WTC11 (cell line): Measurements from ENCODE around the gene QSOX2. TPM values are rescaled to one million over a fixed set of nuclear protein-coding genes. Genes with fewer than 3 reads are reported as not detected.

Experiments used
- ATAC-seq: fragments of 200-7000 bp; cut with Tn5 transposase; 2 replicates; pipeline ENCODE4 v1.10.0; 2021; ENCODE audit warnings: mild to moderate bottlenecking, moderate library complexity
- CTCF ChIA-PET: fragments of 300-600 bp; sonication (Branson Sonifier 250); formaldehyde crosslinking; loops from one replicate; lab custom pipeline; 2021; ENCODE audit warnings: antibody characterized with exemption; lab: Charles Lee
- POLR2A ChIA-PET: fragments of 350-600 bp; sonication (Branson Sonifier 250); formaldehyde crosslinking; loops from one replicate; lab custom pipeline; 2021; ENCODE audit warnings: antibody characterized with exemption; lab: Charles Lee
- DNase-seq: peaks from one replicate; pipeline ENCODE4 v3.0.0; 2021; ENCODE audit warnings: low spot score
- H3K27ac Mint-ChIP-seq: 2 replicates; pipeline ENCODE4 v1.8.0; 2021; ENCODE audit warnings: mixed read lengths
- H3K27me3 Mint-ChIP-seq: 2 replicates; pipeline ENCODE4 v1.8.0; 2021; ENCODE audit warnings: low read depth, mild to moderate bottlenecking, moderate library complexity, mixed read lengths
- H3K36me3 Mint-ChIP-seq: 2 replicates; pipeline ENCODE4 v1.8.0; 2021; ENCODE audit warnings: mixed read lengths
- H3K4me1 Mint-ChIP-seq: 2 replicates; pipeline ENCODE4 v1.8.0; 2022; ENCODE audit warnings: mixed read lengths
- H3K4me3 Mint-ChIP-seq: 2 replicates; pipeline ENCODE4 v1.8.0; 2021; ENCODE audit warnings: mild to moderate bottlenecking, moderate library complexity, mixed read lengths
- H3K9me3 Mint-ChIP-seq: 2 replicates; pipeline ENCODE4 v1.8.0; 2021; ENCODE audit warnings: mixed read lengths
- CREB1 ChIP-seq: sonication (generic); formaldehyde crosslinking; IDR thresholded peaks from 2 replicates; pipeline ENCODE4 v1.8.0; 2023; ENCODE audit warnings: mild to moderate bottlenecking, missing genetic modification reagents
- GABPB1 ChIP-seq: sonication (generic); formaldehyde crosslinking; IDR thresholded peaks from 2 replicates; pipeline ENCODE4 v1.8.1; 2023; ENCODE audit warnings: mild to moderate bottlenecking, missing genetic modification reagents
- JUN ChIP-seq: sonication (generic); formaldehyde crosslinking; IDR thresholded peaks from 2 replicates; pipeline ENCODE4 v1.8.0; 2023; ENCODE audit warnings: mild to moderate bottlenecking, missing genetic modification reagents
- NFATC4 ChIP-seq: fragments of 250-450 bp; sonication (Bioruptor Pico); IDR thresholded peaks from 2 replicates; pipeline ENCODE4 v1.9.0; 2021; ENCODE audit warnings: mild to moderate bottlenecking
- NFE2L1 ChIP-seq: sonication (generic); formaldehyde crosslinking; IDR thresholded peaks from 2 replicates; pipeline ENCODE4 v1.8.1; 2023; ENCODE audit warnings: missing genetic modification reagents
- NFYB ChIP-seq: sonication (generic); formaldehyde crosslinking; conservative IDR thresholded peaks from 2 replicates; pipeline ENCODE4 v1.8.0; 2022; ENCODE audit warnings: low read depth, missing genetic modification reagents
- NR1H2 ChIP-seq: sonication (generic); formaldehyde crosslinking; IDR thresholded peaks from 2 replicates; pipeline ENCODE4 v1.9.0; 2021; ENCODE audit warnings: mild to moderate bottlenecking, moderate library complexity, missing genetic modification reagents
- SOX15 ChIP-seq: fragments of 250-450 bp; sonication (Bioruptor Pico); IDR thresholded peaks from 2 replicates; pipeline ENCODE4 v1.9.0; 2021; ENCODE audit warnings: mild to moderate bottlenecking
- TEAD1 ChIP-seq: sonication (generic); formaldehyde crosslinking; IDR thresholded peaks from 2 replicates; pipeline ENCODE4 v1.8.0; 2022; ENCODE audit warnings: mild to moderate bottlenecking, missing genetic modification reagents
- TP53 ChIP-seq: sonication (generic); formaldehyde crosslinking; IDR thresholded peaks from 2 replicates; pipeline ENCODE4 v1.8.1; 2023; ENCODE audit warnings: mild to moderate bottlenecking, missing genetic modification reagents
- ZNF219 ChIP-seq: sonication (generic); formaldehyde crosslinking; IDR thresholded peaks from 2 replicates; pipeline ENCODE4 v1.8.0; 2023; ENCODE audit warnings: missing genetic modification reagents, mild to moderate bottlenecking, borderline replicate concordance
- total RNA-seq: library from RNA; stranded (reverse); gene quantifications from 3 replicates; pipeline ENCODE4 v1.2.3, GENCODE V29; 2021
- TF ChIP-seq, protein P1 (sequence below): sonication (generic); formaldehyde crosslinking; IDR thresholded peaks from 2 replicates; pipeline ENCODE4 v1.8.0; 2022; ENCODE audit warnings: mild to moderate bottlenecking, missing genetic modification reagents
- TF ChIP-seq, protein P2 (sequence below): sonication (generic); formaldehyde crosslinking; IDR thresholded peaks from 2 replicates; pipeline ENCODE4 v1.8.0; 2022; ENCODE audit warnings: mild to moderate bottlenecking, missing genetic modification reagents
- TF ChIP-seq, protein P3 (sequence below): sonication (generic); formaldehyde crosslinking; IDR thresholded peaks from 2 replicates; pipeline ENCODE4 v1.8.1; 2023; ENCODE audit warnings: mild to moderate bottlenecking, missing genetic modification reagents, moderate library complexity
- TF ChIP-seq, protein P4 (sequence below): sonication (generic); formaldehyde crosslinking; IDR thresholded peaks from 2 replicates; pipeline ENCODE4 v1.8.0; 2023; ENCODE audit warnings: missing genetic modification reagents, mild to moderate bottlenecking, borderline replicate concordance
- TF ChIP-seq, protein P5 (sequence below): fragments of 250-450 bp; sonication (Bioruptor Pico); IDR thresholded peaks from 2 replicates; pipeline ENCODE4 v1.9.0; 2021; ENCODE audit warnings: mild to moderate bottlenecking
- TF ChIP-seq, protein P6 (sequence below): sonication (generic); formaldehyde crosslinking; IDR thresholded peaks from 2 replicates; pipeline ENCODE4 v1.8.0; 2022; ENCODE audit warnings: missing genetic modification reagents
- TF ChIP-seq, protein P7 (sequence below): sonication (generic); formaldehyde crosslinking; IDR thresholded peaks from 2 replicates; pipeline ENCODE4 v1.8.1; 2023; ENCODE audit warnings: mild to moderate bottlenecking, moderate library complexity, missing genetic modification reagents

QSOX2 gene
- total RNA-seq, 1 experiment from 2014 or later = 33.2 TPM

DNA sequence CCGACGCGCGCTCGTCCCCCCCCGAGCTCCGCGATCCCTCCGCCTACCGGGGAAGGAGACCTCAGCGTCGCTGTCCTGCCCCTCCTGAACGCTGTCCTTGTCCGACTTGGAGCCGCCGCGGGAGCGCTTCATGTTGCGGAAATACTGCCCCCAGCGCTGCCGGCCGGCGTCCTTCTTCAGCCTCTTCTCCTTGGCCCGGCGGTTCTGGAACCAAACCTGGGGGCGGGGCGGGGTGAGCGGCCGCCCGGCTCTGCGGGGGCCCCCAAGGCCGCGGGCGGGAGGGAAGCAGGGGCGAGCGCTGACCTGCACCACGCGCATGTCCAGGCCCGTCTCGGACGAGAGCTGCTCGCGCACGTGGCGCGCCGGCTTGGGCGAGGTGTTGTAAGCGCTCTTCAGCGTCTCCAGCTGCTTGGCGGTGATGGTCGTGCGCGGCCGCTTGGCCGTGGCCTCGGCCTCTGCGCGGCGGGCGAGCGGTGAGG, 47.0 kb downstream of the QSOX2 start:
- no peaks in the 10 kb centered on the region for H3K36me3 Mint-ChIP-seq
- no peak overlapping the region for H3K27ac Mint-ChIP-seq
- H3K4me1 Mint-ChIP-seq = peaks cover 22% of the 10 kb centered on the region
- CTCF ChIA-PET = interaction anchor here (0.6 to 1.2 kb wide), 3 partner anchors 9 to 66 kb away, joined by 3 to 7 read pairs (median 4); no protein-coding TSS in a partner anchor
- H3K27me3 Mint-ChIP-seq = peaks cover 96% of the 10 kb centered on the region
- no peak for ATAC-seq
- peak overlapping the region; percentile 40 for H3K4me3 Mint-ChIP-seq
- POLR2A ChIA-PET = no interaction called here
- 0 out of 2 replicates have a peak, but pooled peaks have one; percentile 17 for TF ChIP-seq NFE2L1
- TF ChIP-seq, protein P1, sequence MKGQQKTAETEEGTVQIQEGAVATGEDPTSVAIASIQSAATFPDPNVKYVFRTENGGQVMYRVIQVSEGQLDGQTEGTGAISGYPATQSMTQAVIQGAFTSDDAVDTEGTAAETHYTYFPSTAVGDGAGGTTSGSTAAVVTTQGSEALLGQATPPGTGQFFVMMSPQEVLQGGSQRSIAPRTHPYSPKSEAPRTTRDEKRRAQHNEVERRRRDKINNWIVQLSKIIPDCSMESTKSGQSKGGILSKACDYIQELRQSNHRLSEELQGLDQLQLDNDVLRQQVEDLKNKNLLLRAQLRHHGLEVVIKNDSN (CRISPR knock-in tag) = no peak; the same call in 1 of the 2 replicates
- TF ChIP-seq, protein P2, sequence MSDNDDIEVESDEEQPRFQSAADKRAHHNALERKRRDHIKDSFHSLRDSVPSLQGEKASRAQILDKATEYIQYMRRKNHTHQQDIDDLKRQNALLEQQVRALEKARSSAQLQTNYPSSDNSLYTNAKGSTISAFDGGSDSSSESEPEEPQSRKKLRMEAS = peak; percentile 69; the same call in 1 of the 2 replicates
- TF ChIP-seq TEAD1 (CRISPR knock-in tag) = peak; percentile 30; the same call in 1 of the 2 replicates
- TF ChIP-seq, protein P3, sequence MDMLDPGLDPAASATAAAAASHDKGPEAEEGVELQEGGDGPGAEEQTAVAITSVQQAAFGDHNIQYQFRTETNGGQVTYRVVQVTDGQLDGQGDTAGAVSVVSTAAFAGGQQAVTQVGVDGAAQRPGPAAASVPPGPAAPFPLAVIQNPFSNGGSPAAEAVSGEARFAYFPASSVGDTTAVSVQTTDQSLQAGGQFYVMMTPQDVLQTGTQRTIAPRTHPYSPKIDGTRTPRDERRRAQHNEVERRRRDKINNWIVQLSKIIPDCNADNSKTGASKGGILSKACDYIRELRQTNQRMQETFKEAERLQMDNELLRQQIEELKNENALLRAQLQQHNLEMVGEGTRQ (CRISPR knock-in tag) = peak; percentile 39; the same call in 1 of the 2 replicates
- 0 out of 2 replicates have a peak, but pooled peaks have one; percentile 40 for TF ChIP-seq JUN (CRISPR knock-in tag)
- TF ChIP-seq TP53 (CRISPR knock-in tag) = 0 out of 2 replicates have a peak, but pooled peaks have one; percentile 28
- TF ChIP-seq, protein P4, sequence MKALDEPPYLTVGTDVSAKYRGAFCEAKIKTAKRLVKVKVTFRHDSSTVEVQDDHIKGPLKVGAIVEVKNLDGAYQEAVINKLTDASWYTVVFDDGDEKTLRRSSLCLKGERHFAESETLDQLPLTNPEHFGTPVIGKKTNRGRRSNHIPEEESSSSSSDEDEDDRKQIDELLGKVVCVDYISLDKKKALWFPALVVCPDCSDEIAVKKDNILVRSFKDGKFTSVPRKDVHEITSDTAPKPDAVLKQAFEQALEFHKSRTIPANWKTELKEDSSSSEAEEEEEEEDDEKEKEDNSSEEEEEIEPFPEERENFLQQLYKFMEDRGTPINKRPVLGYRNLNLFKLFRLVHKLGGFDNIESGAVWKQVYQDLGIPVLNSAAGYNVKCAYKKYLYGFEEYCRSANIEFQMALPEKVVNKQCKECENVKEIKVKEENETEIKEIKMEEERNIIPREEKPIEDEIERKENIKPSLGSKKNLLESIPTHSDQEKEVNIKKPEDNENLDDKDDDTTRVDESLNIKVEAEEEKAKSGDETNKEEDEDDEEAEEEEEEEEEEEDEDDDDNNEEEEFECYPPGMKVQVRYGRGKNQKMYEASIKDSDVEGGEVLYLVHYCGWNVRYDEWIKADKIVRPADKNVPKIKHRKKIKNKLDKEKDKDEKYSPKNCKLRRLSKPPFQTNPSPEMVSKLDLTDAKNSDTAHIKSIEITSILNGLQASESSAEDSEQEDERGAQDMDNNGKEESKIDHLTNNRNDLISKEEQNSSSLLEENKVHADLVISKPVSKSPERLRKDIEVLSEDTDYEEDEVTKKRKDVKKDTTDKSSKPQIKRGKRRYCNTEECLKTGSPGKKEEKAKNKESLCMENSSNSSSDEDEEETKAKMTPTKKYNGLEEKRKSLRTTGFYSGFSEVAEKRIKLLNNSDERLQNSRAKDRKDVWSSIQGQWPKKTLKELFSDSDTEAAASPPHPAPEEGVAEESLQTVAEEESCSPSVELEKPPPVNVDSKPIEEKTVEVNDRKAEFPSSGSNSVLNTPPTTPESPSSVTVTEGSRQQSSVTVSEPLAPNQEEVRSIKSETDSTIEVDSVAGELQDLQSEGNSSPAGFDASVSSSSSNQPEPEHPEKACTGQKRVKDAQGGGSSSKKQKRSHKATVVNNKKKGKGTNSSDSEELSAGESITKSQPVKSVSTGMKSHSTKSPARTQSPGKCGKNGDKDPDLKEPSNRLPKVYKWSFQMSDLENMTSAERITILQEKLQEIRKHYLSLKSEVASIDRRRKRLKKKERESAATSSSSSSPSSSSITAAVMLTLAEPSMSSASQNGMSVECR (CRISPR knock-in tag) = 0 out of 2 replicates have a peak, but pooled peaks have one; percentile 45
- TF ChIP-seq GABPB1 (CRISPR knock-in tag) = no peak
- no peak for TF ChIP-seq NFATC4
- TF ChIP-seq NFYB (CRISPR knock-in tag) = 0 out of 2 replicates have a peak, but pooled peaks have one; percentile 17
- no peaks in the 10 kb centered on the region for H3K9me3 Mint-ChIP-seq
- DNase-seq = peak; percentile 63

DNA sequence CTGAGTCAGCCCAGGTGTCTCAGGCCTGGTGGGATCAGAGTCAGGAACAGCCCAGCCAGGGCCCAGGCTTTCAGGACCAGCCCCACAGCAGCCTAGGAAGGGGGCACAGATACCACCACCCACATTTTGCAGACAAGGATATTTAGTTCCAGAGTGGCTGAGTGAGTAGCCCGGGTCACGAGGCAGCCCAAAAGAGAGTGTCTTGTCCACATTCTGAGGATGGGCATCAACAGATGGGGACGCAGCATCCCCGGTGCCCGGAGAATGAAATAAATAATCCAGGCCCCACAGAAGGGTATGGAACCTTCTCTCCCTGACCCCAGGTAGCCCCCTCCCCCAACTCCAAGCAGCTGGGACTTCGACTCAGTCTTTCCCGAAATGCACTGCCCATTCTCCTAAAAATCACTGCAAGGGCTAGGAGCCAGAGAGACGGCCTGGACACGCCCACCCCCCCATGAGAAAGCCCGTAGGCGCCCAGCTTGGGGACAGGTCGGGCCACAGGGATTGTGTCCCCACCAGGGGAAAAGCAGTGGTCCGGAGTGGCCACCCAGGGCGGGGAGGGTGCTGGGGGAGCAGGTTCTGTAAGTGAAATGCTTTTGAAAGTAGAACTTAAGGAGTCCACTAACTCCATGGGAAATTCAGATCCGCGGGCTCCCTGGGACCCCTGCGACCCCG, 47.5 kb downstream of the QSOX2 start:
- CTCF ChIA-PET = interaction anchor here (0.6 to 2.4 kb wide), 5 partner anchors 10 to 65 kb away, joined by 3 to 13 read pairs (median 4); no protein-coding TSS in a partner anchor
- POLR2A ChIA-PET = no interaction called here
- DNase-seq = no peak
- H3K4me1 Mint-ChIP-seq = peaks cover 22% of the 10 kb centered on the region
- peaks cover 95% of the 10 kb centered on the region for H3K27me3 Mint-ChIP-seq
- no peak for ATAC-seq
- no peaks in the 10 kb centered on the region for H3K36me3 Mint-ChIP-seq
- H3K4me3 Mint-ChIP-seq = peak overlapping the region; percentile 30; the same call in 1 of the 2 replicates
- no peaks in the 10 kb centered on the region for H3K9me3 Mint-ChIP-seq
- no peak overlapping the region for H3K27ac Mint-ChIP-seq
- TF ChIP-seq, protein P5, sequence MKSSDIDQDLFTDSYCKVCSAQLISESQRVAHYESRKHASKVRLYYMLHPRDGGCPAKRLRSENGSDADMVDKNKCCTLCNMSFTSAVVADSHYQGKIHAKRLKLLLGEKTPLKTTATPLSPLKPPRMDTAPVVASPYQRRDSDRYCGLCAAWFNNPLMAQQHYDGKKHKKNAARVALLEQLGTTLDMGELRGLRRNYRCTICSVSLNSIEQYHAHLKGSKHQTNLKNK = no peak
- TF ChIP-seq NR1H2 (CRISPR knock-in tag) (no peak), SOX15 (no peak), ZNF219 (CRISPR knock-in tag) (no peak), CREB1 (no peak), TEAD1 (CRISPR knock-in tag) (no peak)
- TF ChIP-seq, protein P6, sequence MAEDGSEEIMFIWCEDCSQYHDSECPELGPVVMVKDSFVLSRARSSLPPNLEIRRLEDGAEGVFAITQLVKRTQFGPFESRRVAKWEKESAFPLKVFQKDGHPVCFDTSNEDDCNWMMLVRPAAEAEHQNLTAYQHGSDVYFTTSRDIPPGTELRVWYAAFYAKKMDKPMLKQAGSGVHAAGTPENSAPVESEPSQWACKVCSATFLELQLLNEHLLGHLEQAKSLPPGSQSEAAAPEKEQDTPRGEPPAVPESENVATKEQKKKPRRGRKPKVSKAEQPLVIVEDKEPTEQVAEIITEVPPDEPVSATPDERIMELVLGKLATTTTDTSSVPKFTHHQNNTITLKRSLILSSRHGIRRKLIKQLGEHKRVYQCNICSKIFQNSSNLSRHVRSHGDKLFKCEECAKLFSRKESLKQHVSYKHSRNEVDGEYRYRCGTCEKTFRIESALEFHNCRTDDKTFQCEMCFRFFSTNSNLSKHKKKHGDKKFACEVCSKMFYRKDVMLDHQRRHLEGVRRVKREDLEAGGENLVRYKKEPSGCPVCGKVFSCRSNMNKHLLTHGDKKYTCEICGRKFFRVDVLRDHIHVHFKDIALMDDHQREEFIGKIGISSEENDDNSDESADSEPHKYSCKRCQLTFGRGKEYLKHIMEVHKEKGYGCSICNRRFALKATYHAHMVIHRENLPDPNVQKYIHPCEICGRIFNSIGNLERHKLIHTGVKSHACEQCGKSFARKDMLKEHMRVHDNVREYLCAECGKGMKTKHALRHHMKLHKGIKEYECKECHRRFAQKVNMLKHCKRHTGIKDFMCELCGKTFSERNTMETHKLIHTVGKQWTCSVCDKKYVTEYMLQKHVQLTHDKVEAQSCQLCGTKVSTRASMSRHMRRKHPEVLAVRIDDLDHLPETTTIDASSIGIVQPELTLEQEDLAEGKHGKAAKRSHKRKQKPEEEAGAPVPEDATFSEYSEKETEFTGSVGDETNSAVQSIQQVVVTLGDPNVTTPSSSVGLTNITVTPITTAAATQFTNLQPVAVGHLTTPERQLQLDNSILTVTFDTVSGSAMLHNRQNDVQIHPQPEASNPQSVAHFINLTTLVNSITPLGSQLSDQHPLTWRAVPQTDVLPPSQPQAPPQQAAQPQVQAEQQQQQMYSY (CRISPR knock-in tag) = no peak
- TF ChIP-seq, protein P7, sequence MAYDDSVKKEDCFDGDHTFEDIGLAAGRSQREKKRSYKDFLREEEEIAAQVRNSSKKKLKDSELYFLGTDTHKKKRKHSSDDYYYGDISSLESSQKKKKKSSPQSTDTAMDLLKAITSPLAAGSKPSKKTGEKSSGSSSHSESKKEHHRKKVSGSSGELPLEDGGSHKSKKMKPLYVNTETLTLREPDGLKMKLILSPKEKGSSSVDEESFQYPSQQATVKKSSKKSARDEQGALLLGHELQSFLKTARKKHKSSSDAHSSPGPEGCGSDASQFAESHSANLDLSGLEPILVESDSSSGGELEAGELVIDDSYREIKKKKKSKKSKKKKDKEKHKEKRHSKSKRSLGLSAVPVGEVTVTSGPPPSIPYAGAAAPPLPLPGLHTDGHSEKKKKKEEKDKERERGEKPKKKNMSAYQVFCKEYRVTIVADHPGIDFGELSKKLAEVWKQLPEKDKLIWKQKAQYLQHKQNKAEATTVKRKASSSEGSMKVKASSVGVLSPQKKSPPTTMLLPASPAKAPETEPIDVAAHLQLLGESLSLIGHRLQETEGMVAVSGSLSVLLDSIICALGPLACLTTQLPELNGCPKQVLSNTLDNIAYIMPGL (CRISPR knock-in tag) = no peak
- TF ChIP-seq, protein P3 (CRISPR knock-in tag) = no peak
